ENCODE results near the gene DPYSL5.

- TF ChIP-seq CTCF (conservative IDR thresholded peaks at IDR 0.05; ENCODE audit: low read length) (no peak), EZH2phosphoT487 (IDR thresholded peaks at IDR 0.05; ENCODE audit: borderline replicate concordance) (no peak)
These were observed 11.7 kb downstream of the DPYSL5 start for GRCh38 chr2:26859622-26860021.
